HCT116 (cell line): ENCODE results near the gene GHRHR. TPM values are rescaled to one million over a fixed set of nuclear protein-coding genes. Genes with fewer than 3 reads are reported as not detected.

Experiments
- ATAC-seq: fragments of 200-7000 bp; cut with Tn5 transposase; 2 replicates; pipeline ENCODE4 v1.9.1; 2020; ENCODE audit warnings: mild to moderate bottlenecking, moderate library complexity
- BruUV-seq: library from RNA; stranded (reverse); fragments of 400-500 nt; replicated peaks from 2 replicates; lab custom pipeline; 2021; lab: Mats Ljungman, UMichigan
- CTCF ChIA-PET: fragments of 300-600 bp; sonication (Branson Sonifier 250); formaldehyde crosslinking; loops from one replicate; lab custom pipeline; 2021; ENCODE audit warnings: antibody characterized with exemption; lab: Charles Lee
- POLR2A ChIA-PET: fragments of 300-600, 350-600 bp; sonication (Branson Sonifier 250); formaldehyde crosslinking; loops from one replicate; lab custom pipeline; 2021; ENCODE audit warnings: antibody characterized with exemption; lab: Charles Lee
- RAD21 ChIA-PET, 2 experiments: fragments of 300-600 bp; sonication (Branson Sonifier 250); formaldehyde crosslinking; loops; one replicate each; lab custom pipeline; 2023; ENCODE audit warnings: low total read pairs in 2 of 2; ENCODE audit not compliant: uncharacterized antibody in 2 of 2, unreplicated experiment in 2 of 2, low non-redundant PET in 1 of 2; lab: Charles Lee
- DNase-seq: peaks from one replicate; pipeline ENCODE4 v3.0.0-alpha.2; 2010; ENCODE audit warnings: low read depth, low spot score
- H2AFZ ChIP-seq: fragments of 200-600 bp; shearing (Covaris generic), sonication (generic); 2 replicates; pipeline ENCODE4 v1.6.1; 2017; ENCODE audit warnings: low read depth, mixed run types, mixed read lengths, antibody characterized with exemption, low read length; ENCODE audit not compliant: poor library complexity, severe bottlenecking
- H3K27ac ChIP-seq: 2 replicates; pipeline ENCODE4 v1.5.1; 2012; ENCODE audit warnings: low read depth, low read length
- H3K27me3 ChIP-seq: fragments of 200-600 bp; sonication (generic); 2 replicates; pipeline ENCODE4 v1.6.1; 2016; ENCODE audit warnings: mixed run types, low read length, mixed read lengths; ENCODE audit not compliant: insufficient read depth
- H3K36me3 ChIP-seq, 2 experiments: fragments of 200-500 bp in 1 of 2; fragments of 200-600 bp in 1 of 2; sonication (Bioruptor generic) in 1 of 2; sonication (generic) in 1 of 2; 2 replicates each; pipeline versions ENCODE4 v1.5.1 to v1.6.1; 2014 to 2016; ENCODE audit warnings: low read length in 2 of 2, inconsistent platforms in 1 of 2, mixed read lengths in 1 of 2, mixed run types in 1 of 2; ENCODE audit not compliant: insufficient read depth in 2 of 2, control insufficient read depth in 1 of 2
- H3K4me1 ChIP-seq, 2 experiments: fragments of 200-600 bp in 1 of 2; sonication (generic) in 1 of 2; 2 replicates each; pipeline versions ENCODE4 v1.5.1 to v1.6.1; 2012 to 2017; ENCODE audit warnings: low read length in 2 of 2, inconsistent platforms in 1 of 2, mild to moderate bottlenecking in 1 of 2, mixed read lengths in 1 of 2, mixed run types in 1 of 2, moderate library complexity in 1 of 2; ENCODE audit not compliant: insufficient read depth in 2 of 2, control insufficient read depth in 1 of 2
- H3K4me2 ChIP-seq: fragments of 200-600 bp; sonication (generic); 2 replicates; pipeline ENCODE4 v1.6.1; 2017; ENCODE audit warnings: mixed run types, low read length, mixed read lengths
- H3K4me3 ChIP-seq, 2 experiments: fragments of 200-600 bp in 1 of 2; sonication (generic) in 1 of 2; replicated peaks in 1 of 2; 2 replicates each; pipeline ENCODE4 v1.5.1; 2011 to 2016; ENCODE audit warnings: low read length in 2 of 2, control low read depth in 1 of 2, low read depth in 1 of 2, mild to moderate bottlenecking in 1 of 2, mixed read lengths in 1 of 2, mixed run types in 1 of 2
- H3K79me2 ChIP-seq: fragments of 200-600 bp; sonication (generic); 2 replicates; pipeline ENCODE4 v1.6.1; 2017; ENCODE audit warnings: mild to moderate bottlenecking, mixed run types, low read length, moderate library complexity, mixed read lengths; ENCODE audit not compliant: insufficient read depth
- H3K9ac ChIP-seq: fragments of 200-600 bp; sonication (generic); 2 replicates; pipeline ENCODE4 v1.6.1; 2016; ENCODE audit warnings: low read length, mixed read lengths
- H3K9me2 ChIP-seq: fragments of 200-600 bp; sonication (generic), shearing (Covaris generic); 2 replicates; pipeline ENCODE4 v1.6.1; 2017; ENCODE audit warnings: mixed run types, mild to moderate bottlenecking, moderate library complexity; ENCODE audit not compliant: insufficient read depth
- H3K9me3 ChIP-seq, 2 experiments: fragments of 200-500 bp in 1 of 2; fragments of 200-600 bp in 1 of 2; sonication (Bioruptor generic) in 1 of 2; sonication (generic) in 1 of 2; 2 replicates each; pipeline ENCODE4 v1.6.1; 2014 to 2017; ENCODE audit warnings: low read length in 2 of 2, mixed read lengths in 2 of 2, inconsistent platforms in 1 of 2, low read depth in 1 of 2, mild to moderate bottlenecking in 1 of 2, mixed run types in 1 of 2, moderate library complexity in 1 of 2; ENCODE audit not compliant: control insufficient read depth in 1 of 2, insufficient read depth in 1 of 2
- H4K20me1 ChIP-seq: fragments of 200-600 bp; sonication (generic), shearing (Covaris generic); 2 replicates; pipeline ENCODE4 v1.6.1; 2017; ENCODE audit warnings: mixed run types, mild to moderate bottlenecking, moderate library complexity; ENCODE audit not compliant: insufficient read depth
- CBX3 ChIP-seq: IDR thresholded peaks from 2 replicates; pipeline ENCODE4 v1.6.1; 2012; ENCODE audit warnings: low read depth
- CEBPB ChIP-seq: IDR thresholded peaks from 2 replicates; pipeline ENCODE4 v1.6.1; 2012; ENCODE audit warnings: low read depth
- CTCF ChIP-seq, 3 experiments: fragments of 200-600 bp in 1 of 3; sonication (generic) in 1 of 3; IDR thresholded peaks in 2 of 3; conservative IDR thresholded peaks in 1 of 3; 2 replicates each; pipeline ENCODE4 v1.5.1; 2012 to 2017; ENCODE audit warnings: low read depth in 2 of 3, low read length in 2 of 3, antibody characterized with exemption in 1 of 3, borderline replicate concordance in 1 of 3, control low read depth in 1 of 3, mild to moderate bottlenecking in 1 of 3, mixed read lengths in 1 of 3, mixed run types in 1 of 3, moderate library complexity in 1 of 3; ENCODE audit not compliant: insufficient read depth in 1 of 3
- ELF1 ChIP-seq: IDR thresholded peaks from 2 replicates; pipeline ENCODE4 v1.6.1; 2012; ENCODE audit warnings: low read depth, borderline replicate concordance
- EZH2 ChIP-seq: fragments of 200-600 bp; sonication (generic); IDR thresholded peaks from 2 replicates; pipeline ENCODE4 v1.6.1; 2017; ENCODE audit warnings: antibody characterized with exemption, mixed run types
- EZH2phosphoT487 ChIP-seq: fragments of 200-600 bp; IDR thresholded peaks from 2 replicates; pipeline ENCODE4 v1.6.1; 2018; ENCODE audit warnings: antibody characterized with exemption, borderline replicate concordance
- FOSL1 ChIP-seq: IDR thresholded peaks from 2 replicates; pipeline ENCODE4 v1.6.1; 2012; ENCODE audit warnings: low read depth
- JUND ChIP-seq: IDR thresholded peaks from 2 replicates; pipeline ENCODE4 v1.6.1; 2012
- MAX ChIP-seq: IDR thresholded peaks from 2 replicates; pipeline ENCODE4 v1.6.1; 2012
- POLR2A ChIP-seq: IDR thresholded peaks from 2 replicates; pipeline ENCODE4 v1.7.0; 2011; ENCODE audit warnings: borderline replicate concordance; ENCODE audit not compliant: insufficient read depth, insufficient read length; ENCODE audit errors: extremely low read depth
- RAD21 ChIP-seq: IDR thresholded peaks from 2 replicates; pipeline ENCODE4 v1.6.1; 2012; ENCODE audit warnings: low read depth, mild to moderate bottlenecking
- SP1 ChIP-seq: IDR thresholded peaks from 2 replicates; pipeline ENCODE4 v1.6.1; 2012; ENCODE audit warnings: low read depth
- SRF ChIP-seq: IDR thresholded peaks from 2 replicates; pipeline ENCODE4 v1.6.1; 2012; ENCODE audit warnings: low read depth
- YY1 ChIP-seq: IDR thresholded peaks from 2 replicates; pipeline ENCODE4 v1.6.1; 2011; ENCODE audit warnings: low read length, low read depth, moderate library complexity, mild to moderate bottlenecking; ENCODE audit not compliant: insufficient replicate concordance; ENCODE audit errors: extremely low read depth
- ZBTB33 ChIP-seq: IDR thresholded peaks from 2 replicates; pipeline ENCODE4 v1.6.1; 2011; ENCODE audit warnings: mild to moderate bottlenecking, low read length, moderate library complexity; ENCODE audit not compliant: insufficient replicate concordance; ENCODE audit errors: extremely low read depth
- ZFX ChIP-seq: fragments of 450-650 bp; IDR thresholded peaks from 2 replicates; pipeline ENCODE4 v1.6.1; 2017
- ZNF274 ChIP-seq: fragments of 200-500 bp; sonication (Bioruptor generic); IDR thresholded peaks from 2 replicates; pipeline ENCODE4 v1.6.1; 2014; ENCODE audit warnings: mild to moderate bottlenecking, low read depth, low read length, inconsistent platforms
- intact Hi-C: fragments of 100-400 bp; cut with micrococcal nuclease; formaldehyde crosslinking; loops from 2 replicates; pipeline ENCODE4 v1.10.0; 2022
- total RNA-seq: library from RNA; stranded (reverse); gene quantifications from one replicate; pipeline ENCODE4 v1.2.1, GENCODE V29; 2021; ENCODE audit not compliant: unreplicated experiment

The GHRHR gene
- total RNA-seq, 1 experiment from 2014 or later, result not detected

GRCh38 chr7:31017032-31017675 lies 53.4 kb downstream of the GHRHR start:
- Histone ChIP-seq H3K36me3 (no peaks in the 10 kb centered on the region), H2AFZ (no peak overlapping the region), H3K4me2 (no peak overlapping the region), H3K27me3 (no peaks in the 10 kb centered on the region), H3K4me1 (peaks cover 0 to 5% of the 10 kb centered on the region in 2 experiments; a peak in 1 of 4 replicates), H3K9me2 (no peaks in the 10 kb centered on the region), H4K20me1 (no peaks in the 10 kb centered on the region), H3K4me3 (no peak overlapping the region), H3K9me3 (no peaks in the 10 kb centered on the region), H3K79me2 (no peaks in the 10 kb centered on the region), H3K9ac (no peak overlapping the region), H3K27ac (no peak overlapping the region)
- BruUV-seq, result no TSS peak
- ChIA-PET CTCF (no interaction called here), POLR2A (no interaction called here), RAD21 (no interaction called here)
- no peak for TF ChIP-seq SRF
- TF ChIP-seq EZH2, result no peak
- TF ChIP-seq CBX3, result no peak
- TF ChIP-seq EZH2phosphoT487, result no peak
- no peak for TF ChIP-seq MAX
- no peak for TF ChIP-seq CEBPB
- no peak for TF ChIP-seq SP1
- no peak for TF ChIP-seq JUND
- TF ChIP-seq ZNF274, result no peak
- no peak for TF ChIP-seq RAD21
- intact Hi-C loops, result no loop called here
- ATAC-seq (no peak), DNase-seq (no peak)

GRCh38 chr7:31017721-31018120 lies 54.0 kb downstream of the GHRHR start:
- no peak overlapping the region for H3K4me3 ChIP-seq
- ChIA-PET POLR2A (no interaction called here), CTCF (no interaction called here), RAD21 (no interaction called here)
- DNase-seq (no peak), ATAC-seq (no peak)
- H3K36me3 ChIP-seq, result no peaks in the 10 kb centered on the region
- peaks cover 0 to 5% of the 10 kb centered on the region in 2 experiments; a peak in 1 of 4 replicates for H3K4me1 ChIP-seq
- no peaks in the 10 kb centered on the region for H3K9me3 ChIP-seq
- no peak overlapping the region for H2AFZ ChIP-seq
- no peaks in the 10 kb centered on the region for H4K20me1 ChIP-seq
- no peak overlapping the region for H3K9ac ChIP-seq
- no peaks in the 10 kb centered on the region for H3K27me3 ChIP-seq
- no TSS peak for BruUV-seq
- intact Hi-C loops, result no loop called here
- H3K27ac ChIP-seq, result no peak overlapping the region
- no peaks in the 10 kb centered on the region for H3K79me2 ChIP-seq
- no peaks in the 10 kb centered on the region for H3K9me2 ChIP-seq
- no peak overlapping the region for H3K4me2 ChIP-seq
- TF ChIP-seq EZH2phosphoT487 (no peak), EZH2 (no peak), ZFX (no peak), POLR2A (no peak), CTCF (IDR thresholded peaks at IDR 0.05 in 2 of 3, conservative IDR thresholded peaks at IDR 0.05 in 1 of 3; ENCODE audit: borderline replicate concordance in 1 of 3, insufficient read depth in 1 of 3, low read depth in 2 of 3, low read length in 2 of 3) (no peak), CEBPB (no peak), JUND (no peak), ZNF274 (no peak), SP1 (no peak), ELF1 (no peak), ZBTB33 (no peak), YY1 (no peak), FOSL1 (no peak)
